SK-N-SH (cell line): Measurements from ENCODE around the gene FASTKD2.

Experiments
- EP300 ChIP-seq, 2 experiments: IDR thresholded peaks; 2 replicates each; pipeline versions ENCODE4 v1.4.0 to v1.6.1; 2012; ENCODE audit warnings: borderline replicate concordance in 1 of 2, low read depth in 1 of 2, low read length in 1 of 2
- TCF12 ChIP-seq: IDR thresholded peaks from 2 replicates; pipeline ENCODE4 v1.4.0; 2012

- TF ChIP-seq TCF12 (no peak), EP300 (IDR thresholded peaks at IDR 0.05; ENCODE audit: borderline replicate concordance in 1 of 2, low read depth in 1 of 2, low read length in 1 of 2) (no peak)
Measured at GRCh38 chr2:206837775-206838174, 72.4 kb downstream of the FASTKD2 start.
